Measurements from ENCODE around the gene ELMO1.

Gene ELMO1

GRCh38 chr7:37035631-37036030 is 413.0 kb downstream of the ELMO1 start:
- no peak for DNase-seq

DNA sequence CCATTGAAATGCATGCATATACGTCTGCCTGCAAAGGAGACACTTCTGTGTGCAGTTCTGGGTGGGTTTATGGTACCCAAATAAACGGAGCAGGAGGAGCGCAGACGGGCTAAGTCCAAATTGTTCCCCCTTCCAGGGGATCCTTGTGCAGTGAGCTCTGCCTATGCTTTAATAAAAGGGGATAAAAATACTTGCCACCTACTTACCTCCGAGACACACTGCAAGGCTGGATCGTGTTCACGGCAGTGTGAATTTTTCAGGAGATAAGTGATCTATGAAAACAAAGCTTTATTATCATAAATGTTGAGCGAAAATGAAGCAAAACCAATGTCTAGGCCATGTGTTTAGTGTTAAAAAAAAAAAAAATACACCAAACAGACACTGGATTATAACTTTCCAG is 415.5 kb downstream of the ELMO1 start:
- no peak for DNase-seq

DNA sequence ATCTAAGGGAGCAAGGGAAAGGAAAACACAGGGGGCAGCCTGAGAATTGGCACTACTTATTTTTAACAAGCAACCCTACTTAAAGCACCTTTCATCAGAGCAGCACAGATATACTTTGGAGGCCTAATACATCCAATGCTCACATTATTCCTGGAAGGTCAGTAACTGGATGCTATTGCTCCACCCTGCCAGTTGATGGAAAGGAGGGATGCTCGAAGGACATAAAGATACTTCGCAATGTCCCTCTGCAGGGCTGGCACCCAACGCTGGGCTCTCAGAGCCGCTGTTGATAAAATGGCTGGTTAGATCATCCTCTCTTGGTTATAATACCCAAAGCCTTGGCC is 416.4 kb downstream of the ELMO1 start:
- no peak for DNase-seq

GRCh38 chr7:37031571-37032257 is 416.9 kb downstream of the ELMO1 start:
- peak; percentile 63 for DNase-seq

GRCh38 chr7:37028909-37029440 is 419.7 kb downstream of the ELMO1 start:
- peak; percentile 64 for DNase-seq

DNA sequence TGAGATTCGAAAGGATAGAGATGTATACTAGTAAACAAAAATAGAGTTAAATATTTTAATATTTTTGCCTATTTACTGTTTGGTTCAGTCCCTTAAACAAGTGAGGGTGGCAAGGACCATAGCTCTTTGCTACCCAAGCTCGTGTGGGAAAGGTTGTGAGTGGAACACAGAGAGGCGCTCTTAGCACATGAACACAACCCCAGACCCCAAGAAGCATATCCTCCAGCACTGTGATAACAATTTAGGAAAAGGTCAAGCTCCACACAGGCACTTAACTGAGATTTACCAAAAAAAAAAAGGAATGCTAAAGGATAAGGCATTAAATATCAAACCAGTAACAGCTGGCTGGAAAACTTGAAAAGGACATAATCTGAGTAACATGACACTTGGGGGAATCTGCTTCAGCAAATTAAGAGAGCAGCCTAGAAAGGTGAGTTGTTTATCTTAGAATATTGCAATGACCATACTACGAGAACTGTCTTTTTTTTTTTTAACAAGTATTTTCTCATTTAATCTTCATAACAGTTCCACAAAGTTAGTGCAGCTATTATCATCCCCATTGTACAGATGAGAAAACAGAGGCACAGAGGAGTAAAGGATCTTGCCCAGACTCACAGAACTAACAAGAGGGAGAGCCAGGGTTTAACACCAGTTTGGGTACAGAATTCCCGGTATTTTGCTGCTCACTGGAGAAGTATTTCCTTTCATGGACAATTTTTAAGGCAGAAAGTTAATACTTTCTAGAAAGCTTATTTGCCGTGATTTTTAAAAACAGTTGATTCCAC is 420.9 kb downstream of the ELMO1 start:
- no peak for DNase-seq

GRCh38 chr7:37027104-37027503 is 421.6 kb downstream of the ELMO1 start:
- DNase-seq = no peak

DNA sequence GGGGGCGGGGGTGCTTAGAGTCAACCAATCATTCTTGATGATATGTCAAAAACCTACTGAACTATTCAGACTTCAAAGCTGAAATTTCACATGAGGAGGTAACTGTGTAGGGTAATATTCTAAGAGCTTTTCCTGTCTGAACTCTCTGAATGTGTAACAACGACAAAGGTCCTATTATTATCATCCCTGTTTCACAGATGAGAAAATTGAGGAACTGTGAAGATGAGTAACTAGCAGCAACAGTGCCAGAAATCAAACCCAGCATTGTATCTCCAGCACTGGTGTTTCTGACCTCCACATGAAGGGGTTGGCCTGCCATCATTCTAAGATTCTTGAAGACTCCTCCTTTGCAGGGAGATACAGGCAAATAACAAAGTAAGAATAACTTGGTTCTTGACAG is 429.7 kb downstream of the ELMO1 start:
- no peak for DNase-seq

DNA sequence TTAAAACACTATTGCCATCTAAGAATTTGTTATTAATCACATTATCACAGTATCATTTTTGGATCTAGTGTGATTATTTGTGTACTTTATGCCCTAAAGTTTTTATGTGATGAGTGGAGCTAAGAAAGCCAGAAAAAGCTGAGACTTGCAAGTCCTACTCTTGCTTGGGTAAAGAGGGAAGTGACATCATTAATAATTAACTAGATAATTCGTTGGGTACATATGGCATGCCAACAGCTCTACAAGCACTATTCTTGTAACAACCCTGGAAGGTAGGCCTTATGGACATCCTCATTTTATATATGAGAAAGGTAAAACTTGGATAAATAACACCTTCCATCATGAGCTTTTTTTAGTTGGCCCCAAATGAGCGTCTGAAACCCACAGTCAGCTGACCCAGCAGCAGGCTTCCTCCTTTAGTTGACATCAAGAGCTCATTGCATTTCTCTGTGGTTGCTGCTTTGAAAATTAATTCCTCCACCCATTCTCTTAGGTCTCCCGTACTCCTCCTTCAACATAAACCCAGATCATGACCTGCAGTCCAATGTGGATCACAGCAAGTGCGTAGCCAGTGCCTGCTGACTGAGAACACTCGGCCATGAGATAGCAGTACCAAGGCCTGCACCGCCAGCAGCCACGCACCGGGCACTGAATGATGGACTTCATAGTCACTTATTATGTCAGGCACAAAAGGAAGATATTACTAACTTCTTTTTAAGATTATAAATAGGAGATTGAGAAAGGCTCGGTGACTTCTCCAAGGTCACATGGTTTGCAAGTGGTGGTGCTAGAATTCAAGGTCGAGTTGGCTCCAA is 432.4 kb downstream of the ELMO1 start:
- no peak for DNase-seq

- no peak for DNase-seq
Measured at GRCh38 chr7:37015353-37016034, 433.2 kb downstream of the ELMO1 start.

DNA sequence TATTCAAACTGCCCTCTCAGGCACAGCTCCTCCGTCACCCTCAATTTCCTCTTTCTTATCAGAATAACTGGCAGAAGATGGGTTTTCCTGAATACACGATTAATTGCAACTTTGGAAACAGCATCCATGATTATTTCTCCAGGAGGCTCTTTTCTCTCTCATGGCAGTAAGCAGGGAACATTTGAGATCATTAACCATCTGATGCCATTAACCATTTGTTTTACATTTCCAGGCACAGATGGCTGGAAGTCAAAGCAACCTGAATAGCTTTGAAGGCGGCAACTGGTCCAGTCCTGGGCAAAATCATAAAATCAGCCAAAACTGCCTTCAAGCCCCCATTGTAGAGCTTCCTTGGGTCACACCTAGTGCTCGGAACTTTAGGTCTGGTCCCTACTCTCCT is 434.9 kb downstream of the ELMO1 start:
- no peak for DNase-seq

- no peak for DNase-seq
Measured at GRCh38 chr7:37011151-37011890, 437.3 kb downstream of the ELMO1 start.

GRCh38 chr7:37009125-37009675 is 439.5 kb downstream of the ELMO1 start:
- no peak for DNase-seq

DNA sequence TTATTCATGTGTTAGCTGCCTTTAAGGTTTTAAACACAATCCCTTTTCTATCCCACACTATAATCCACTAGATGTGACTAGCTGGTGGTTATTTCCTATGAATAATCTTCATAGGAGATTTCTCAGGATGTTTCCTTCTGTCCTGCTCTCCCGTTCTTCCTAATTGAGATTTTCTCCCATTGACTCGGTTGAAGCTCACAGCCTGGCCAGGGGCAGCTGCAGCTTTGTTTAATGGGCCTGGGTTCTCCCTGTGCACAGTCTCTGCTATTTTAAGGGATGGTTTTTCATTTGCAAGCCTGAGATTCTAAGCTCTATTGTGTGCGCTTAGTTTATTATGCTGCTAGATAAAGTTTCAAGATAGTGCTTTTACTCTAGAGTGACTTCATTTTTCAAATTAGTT is 441.0 kb downstream of the ELMO1 start:
- DNase-seq = no peak

DNA sequence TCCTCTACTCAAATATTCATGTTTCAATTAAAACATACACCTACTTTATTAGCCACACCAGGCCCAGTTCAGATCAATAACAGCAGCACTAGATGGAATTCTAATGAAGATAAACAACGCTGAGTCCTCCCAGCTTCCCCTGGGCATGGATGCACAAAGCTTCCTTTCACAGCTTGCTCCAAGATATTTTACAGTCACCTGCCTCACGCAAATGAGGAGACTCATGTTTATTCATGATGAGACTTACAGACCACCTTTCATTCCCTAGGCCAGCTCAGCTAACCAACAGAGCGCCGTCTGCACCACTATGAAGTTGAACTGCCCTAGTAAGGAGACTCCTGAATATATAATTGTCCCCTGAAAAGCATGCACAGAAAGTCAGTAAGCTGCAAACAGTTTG is 441.4 kb downstream of the ELMO1 start:
- DNase-seq = no peak

DNA sequence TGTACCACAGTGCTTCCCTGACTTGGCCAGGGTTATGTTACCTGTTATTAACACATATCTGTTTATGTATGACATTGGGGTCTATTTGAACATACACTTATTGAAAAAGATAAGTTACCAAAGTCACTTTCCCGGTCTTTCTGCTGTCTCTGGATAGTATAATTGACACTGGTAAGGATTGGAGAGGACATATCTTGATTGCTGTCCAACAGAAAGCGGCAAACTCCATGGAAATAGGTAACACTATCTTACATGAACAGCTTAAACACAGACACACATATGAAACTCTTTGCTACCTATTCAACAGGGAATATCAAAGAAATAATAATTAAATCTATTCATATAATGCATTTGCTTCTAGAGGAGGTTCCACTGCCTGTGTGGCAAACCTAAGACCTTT is 441.9 kb downstream of the ELMO1 start:
- no peak for DNase-seq

GRCh38 chr7:37000511-37000910 is 448.2 kb downstream of the ELMO1 start:
- no peak for DNase-seq

- no peak for DNase-seq
Measured at GRCh38 chr7:36999626-37000485, 448.8 kb downstream of the ELMO1 start.

DNA sequence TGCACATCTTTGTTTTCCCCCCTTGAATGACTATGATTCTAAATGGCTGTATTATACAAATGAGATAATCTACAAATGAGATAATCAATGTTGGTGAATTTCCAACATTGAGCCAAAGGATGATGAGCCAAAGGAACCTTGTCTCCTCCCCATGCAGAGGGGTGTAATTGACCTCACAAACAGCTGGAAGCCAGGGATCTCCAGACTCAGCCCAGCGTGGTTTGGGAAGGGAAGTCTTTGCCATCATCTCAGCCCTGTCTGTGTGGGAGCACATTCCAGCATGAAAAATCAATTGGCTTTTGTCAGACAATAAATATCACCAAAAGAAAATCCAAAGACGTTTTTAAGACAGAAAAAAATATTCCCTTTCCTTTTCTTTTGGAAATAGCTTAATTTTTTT is 452.9 kb downstream of the ELMO1 start:
- no peak for DNase-seq

DNA sequence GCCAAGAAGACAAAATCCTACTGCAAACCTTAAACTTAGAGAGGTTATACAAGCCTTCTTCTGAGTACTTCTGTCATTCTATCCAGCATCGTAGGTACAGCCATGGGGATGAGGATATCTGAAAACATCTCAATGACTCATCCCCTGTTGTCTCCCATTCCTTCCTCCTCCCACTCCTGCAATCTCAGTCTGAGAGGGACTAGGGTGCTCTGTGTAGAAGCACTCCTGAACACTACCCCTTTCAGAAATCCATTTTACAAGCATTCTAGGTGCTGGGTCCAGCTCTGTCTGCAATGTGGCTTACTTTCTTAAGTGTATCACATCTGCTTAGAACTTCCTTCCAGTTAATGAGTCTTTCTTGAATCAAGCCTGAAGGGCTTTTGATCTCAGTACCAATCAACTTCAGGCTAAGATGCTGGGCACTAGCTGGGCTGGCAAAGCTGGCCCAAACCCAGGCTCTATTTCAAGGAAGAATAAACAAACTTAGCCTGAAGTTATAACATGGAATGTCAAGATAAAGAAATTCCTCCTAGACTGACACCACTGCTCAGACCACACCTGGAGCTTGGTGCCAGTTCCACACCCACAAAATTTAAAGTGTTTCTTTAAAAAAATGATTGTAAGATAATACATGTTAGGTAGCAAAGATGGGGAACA is 454.1 kb downstream of the ELMO1 start:
- no peak for DNase-seq
